EL (cell line): Measurements from ENCODE around the gene FCGR1A.
"Not testable (repeated sequence)": the region's sequence is repeated elsewhere in the genome, so short reads cannot be mapped to it uniquely, and the experiment has no call there.

Experiments
- DNase-seq: peaks from one replicate; pipeline ENCODE4 v3.0.0-alpha.2; 2016

FCGR1A gene

GRCh38 chr1:149778313-149778712 lies 4.2 kb upstream of the FCGR1A start:
- not testable (repeated sequence) for DNase-seq

GRCh38 chr1:149781413-149781984 lies 995 bp upstream of the FCGR1A start:
- DNase-seq, result not testable (repeated sequence)

- not testable (repeated sequence) for DNase-seq
Measured at GRCh38 chr1:149783289-149783688, 795 bp downstream of the FCGR1A start.

DNA sequence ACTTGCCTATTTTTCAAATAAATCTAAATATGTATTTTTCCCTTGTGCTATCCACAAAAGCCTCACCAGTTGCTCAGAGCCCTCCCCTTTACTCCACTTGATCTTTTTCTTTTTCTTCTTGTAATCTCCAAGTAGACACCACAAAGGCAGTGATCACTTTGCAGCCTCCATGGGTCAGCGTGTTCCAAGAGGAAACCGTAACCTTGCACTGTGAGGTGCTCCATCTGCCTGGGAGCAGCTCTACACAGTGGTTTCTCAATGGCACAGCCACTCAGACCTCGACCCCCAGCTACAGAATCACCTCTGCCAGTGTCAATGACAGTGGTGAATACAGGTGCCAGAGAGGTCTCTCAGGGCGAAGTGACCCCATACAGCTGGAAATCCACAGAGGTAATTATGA lies 1.4 kb downstream of the FCGR1A start:
- not testable (repeated sequence) for DNase-seq

DNA sequence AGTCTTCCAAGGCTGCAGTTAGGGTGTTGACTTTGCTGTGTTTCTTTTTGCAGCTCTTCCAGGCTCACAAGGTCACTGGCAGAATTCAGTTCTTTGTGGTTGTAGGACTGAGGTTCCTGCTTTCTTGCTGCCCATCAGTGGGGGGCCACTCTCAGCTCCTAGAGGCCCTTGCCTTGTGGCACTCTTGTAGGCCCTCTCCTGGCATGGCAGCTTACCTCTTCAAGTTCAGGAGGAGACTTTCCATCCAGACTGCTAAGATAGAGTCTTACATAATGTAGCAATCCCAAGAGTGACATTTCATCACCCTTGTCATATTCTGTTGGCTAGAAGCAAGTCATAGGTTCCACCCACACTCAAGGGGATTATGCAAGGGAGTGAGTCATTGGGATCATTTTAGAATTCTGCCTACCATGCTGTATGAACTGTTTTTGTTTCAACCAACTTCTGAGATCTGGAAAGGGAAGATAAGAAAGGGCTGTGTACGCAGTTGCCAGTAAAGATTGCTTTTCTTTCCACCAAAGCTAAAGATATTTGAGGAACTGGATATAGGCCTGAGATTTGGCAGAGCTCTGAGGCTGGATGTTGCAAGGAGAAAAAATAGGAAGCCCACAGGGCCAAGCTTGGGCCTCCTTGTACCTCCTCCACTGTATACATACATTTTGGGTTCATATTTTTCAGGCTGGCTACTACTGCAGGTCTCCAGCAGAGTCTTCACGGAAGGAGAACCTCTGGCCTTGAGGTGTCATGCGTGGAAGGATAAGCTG lies 5.4 kb downstream of the FCGR1A start:
- DNase-seq, result not testable (repeated sequence)

DNA sequence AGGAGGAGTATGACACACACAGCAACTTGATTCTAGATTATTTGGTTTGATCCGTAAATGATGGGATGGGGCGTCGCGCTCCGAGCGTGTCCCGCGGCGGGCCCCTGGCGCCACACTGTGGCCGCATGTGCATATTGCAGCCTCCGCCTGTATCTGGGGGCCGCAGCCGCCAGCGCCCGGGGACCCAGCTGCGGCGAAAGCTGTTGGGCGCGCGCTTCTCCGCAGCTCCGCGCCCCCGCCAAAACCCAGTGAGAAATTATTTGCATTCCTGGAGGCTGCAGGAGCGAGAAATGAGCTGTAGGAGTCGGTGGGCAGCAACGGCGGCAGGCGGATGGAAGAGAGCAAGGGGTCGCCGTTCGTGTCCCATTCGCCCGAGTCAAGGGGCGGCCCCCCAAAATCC lies 10.0 kb downstream of the FCGR1A start:
- peak; percentile 24 for DNase-seq

GRCh38 chr1:149792912-149793515 lies 10.5 kb downstream of the FCGR1A start:
- peak; percentile 44 for DNase-seq

DNA sequence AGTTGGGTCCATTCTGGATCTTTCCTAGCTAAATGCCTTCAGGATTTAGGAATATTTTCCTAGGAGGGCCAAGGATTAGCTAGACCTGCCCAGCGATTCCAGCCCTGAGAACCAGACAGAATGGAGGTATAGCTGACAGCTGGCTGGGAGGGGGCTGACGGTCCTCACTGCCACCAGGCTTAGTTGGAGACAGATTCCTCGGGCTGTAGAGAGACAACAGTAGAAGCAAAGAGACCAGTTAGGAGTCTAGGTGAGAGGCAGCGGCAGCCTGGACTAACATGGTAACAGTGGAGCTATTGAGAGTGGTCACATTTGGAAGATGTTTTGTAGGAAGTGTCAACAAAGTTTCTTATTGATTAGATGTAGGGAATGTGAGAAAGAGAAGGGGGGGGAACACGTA lies 11.4 kb downstream of the FCGR1A start:
- not testable (repeated sequence) for DNase-seq

DNA sequence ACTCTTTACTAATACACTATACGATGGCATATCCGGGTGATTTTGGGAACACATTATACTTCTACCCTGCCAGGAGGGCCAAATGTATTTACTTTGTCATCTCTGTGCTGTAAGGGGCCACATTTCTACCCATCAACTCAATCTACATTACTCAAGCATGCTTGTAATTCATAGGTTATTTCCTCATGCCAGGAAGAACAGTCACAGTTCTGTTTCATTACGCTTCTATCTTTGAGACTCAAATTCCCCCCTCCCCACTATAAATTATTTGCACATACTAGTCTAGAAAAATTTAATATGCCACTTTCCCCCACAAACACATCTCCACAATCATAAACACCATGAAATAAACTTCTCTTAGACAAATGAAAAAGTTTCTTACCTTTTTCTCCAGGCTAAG lies 19.1 kb downstream of the FCGR1A start:
- not testable (repeated sequence) for DNase-seq

GRCh38 chr1:149804417-149805080 lies 22.1 kb downstream of the FCGR1A start:
- DNase-seq, result not testable (repeated sequence)

DNA sequence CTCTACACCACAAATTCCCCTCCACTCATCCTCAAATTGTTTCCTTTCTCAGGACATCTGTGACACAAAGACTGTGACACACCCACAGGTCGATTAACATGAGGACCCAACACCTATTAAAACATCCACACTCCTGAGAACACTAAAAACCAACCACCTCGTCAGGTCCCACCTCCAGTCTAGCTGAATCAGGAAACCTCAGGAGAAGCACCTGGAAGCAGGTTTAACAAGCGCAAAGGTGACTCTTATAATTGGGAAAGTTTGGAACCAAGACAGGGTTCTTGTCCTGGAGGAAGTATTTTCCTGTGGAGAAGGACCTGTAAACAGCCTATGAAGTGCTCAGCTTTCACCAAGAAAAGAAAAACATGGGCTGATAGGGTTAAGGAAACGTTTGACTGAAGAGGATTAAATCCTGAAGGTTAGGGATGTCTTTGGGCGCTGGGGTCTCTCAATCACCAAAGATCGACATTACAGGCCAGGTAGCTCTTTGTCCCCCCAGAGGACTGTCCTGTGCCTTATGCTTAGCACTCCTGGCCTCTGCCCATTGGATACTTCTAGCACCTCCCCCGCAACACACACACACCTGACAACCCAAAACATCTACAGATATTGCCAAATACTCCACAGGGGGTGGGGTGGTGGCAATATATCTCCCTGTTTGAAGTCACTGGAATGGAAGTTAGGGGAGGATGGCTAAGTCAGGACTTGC lies 28.4 kb downstream of the FCGR1A start:
- peak; percentile 4 for DNase-seq

- DNase-seq, result peak; percentile 65
Measured at GRCh38 chr1:149811514-149811889, 29.0 kb downstream of the FCGR1A start.

- peak; percentile 94 for DNase-seq
Measured at GRCh38 chr1:149811890-149812829, 29.7 kb downstream of the FCGR1A start.

GRCh38 chr1:149812893-149813801 lies 30.7 kb downstream of the FCGR1A start:
- DNase-seq, result peak; percentile 79

DNA sequence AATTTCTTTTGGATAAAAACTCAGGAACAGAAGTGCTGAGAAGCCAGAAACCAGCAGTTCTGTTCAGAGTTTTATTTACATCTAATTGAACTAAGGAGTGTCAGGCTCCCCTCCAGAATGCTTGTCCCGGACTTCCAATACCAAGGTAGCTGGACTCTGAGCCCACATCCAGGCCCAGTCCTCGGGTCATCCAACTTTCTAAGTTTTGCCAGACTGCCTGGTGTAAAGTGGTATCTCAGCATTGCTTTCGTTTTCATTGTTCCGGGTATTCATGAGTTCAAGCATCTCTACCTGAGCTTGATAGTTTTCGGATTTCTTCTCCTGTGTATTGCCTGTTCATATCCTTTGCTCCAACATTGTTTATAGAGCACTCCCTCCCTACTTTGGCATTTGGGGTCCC lies 37.9 kb downstream of the FCGR1A start:
- DNase-seq, result not testable (repeated sequence)

- not testable (repeated sequence) for DNase-seq
Measured at GRCh38 chr1:149826555-149826954, 44.1 kb downstream of the FCGR1A start.

GRCh38 chr1:149831764-149832315 lies 49.3 kb downstream of the FCGR1A start:
- DNase-seq, result not testable (repeated sequence)

GRCh38 chr1:149832316-149833126 lies 50.0 kb downstream of the FCGR1A start:
- not testable (repeated sequence) for DNase-seq

DNA sequence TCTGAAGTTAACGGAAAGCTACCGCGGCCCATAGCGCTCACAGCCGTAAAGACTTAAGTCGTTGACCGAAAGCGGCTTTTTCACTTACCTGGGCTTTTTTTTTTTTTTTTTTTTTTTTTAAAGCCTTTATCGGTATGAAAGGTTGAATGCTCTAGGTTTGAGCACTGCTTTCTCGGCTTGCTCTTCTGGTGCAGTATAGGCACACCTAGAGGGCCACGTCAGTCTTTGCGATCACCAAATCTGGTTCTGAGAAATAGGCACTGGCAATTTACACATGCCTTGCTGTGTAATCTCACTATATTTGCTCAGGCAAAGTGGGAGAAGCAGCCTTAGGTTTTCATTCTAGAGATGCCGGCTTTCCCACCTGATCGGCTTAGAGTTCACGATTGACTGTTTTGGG lies 50.6 kb downstream of the FCGR1A start:
- not testable (repeated sequence) for DNase-seq
